GM13977 (cell line): Measurements from ENCODE around the gene ENO1.
"Not testable (repeated sequence)": the region's sequence is repeated elsewhere in the genome, so short reads cannot be mapped to it uniquely, and the experiment has no call there.

ENCODE experiments used
- DNase-seq: peaks from one replicate; pipeline ENCODE4 v3.0.0; 2012; ENCODE audit warnings: low spot score
- in situ Hi-C: fragments of 300-500 bp; cut with MboI; formaldehyde crosslinking; loops from one replicate; pipeline ENCODE4 v1.12.0; 2022; ENCODE audit warnings: low sequenced_read_pairs, low pct_unique_long_range_greater_than_20kb, mixed read lengths, inconsistent platforms; ENCODE audit not compliant: unreplicated experiment
- TF ChIP-seq, protein P1 (sequence below): IDR thresholded peaks from 2 replicates; pipeline ENCODE4 v1.5.1; 2012; ENCODE audit warnings: mild to moderate bottlenecking, control low read depth; ENCODE audit not compliant: insufficient read depth; ENCODE audit errors: extremely low read depth, missing control alignments

ENO1 gene

GRCh38 chr1:8823295-8823664 is 55.2 kb downstream of the ENO1 start:
- TF ChIP-seq, protein P1, sequence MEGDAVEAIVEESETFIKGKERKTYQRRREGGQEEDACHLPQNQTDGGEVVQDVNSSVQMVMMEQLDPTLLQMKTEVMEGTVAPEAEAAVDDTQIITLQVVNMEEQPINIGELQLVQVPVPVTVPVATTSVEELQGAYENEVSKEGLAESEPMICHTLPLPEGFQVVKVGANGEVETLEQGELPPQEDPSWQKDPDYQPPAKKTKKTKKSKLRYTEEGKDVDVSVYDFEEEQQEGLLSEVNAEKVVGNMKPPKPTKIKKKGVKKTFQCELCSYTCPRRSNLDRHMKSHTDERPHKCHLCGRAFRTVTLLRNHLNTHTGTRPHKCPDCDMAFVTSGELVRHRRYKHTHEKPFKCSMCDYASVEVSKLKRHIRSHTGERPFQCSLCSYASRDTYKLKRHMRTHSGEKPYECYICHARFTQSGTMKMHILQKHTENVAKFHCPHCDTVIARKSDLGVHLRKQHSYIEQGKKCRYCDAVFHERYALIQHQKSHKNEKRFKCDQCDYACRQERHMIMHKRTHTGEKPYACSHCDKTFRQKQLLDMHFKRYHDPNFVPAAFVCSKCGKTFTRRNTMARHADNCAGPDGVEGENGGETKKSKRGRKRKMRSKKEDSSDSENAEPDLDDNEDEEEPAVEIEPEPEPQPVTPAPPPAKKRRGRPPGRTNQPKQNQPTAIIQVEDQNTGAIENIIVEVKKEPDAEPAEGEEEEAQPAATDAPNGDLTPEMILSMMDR, result no peak
- DNase-seq, result no peak
- in situ Hi-C loops, result no loop called here

GRCh38 chr1:8822373-8823294 is 55.9 kb downstream of the ENO1 start:
- no peak for DNase-seq
- in situ Hi-C loops, result no loop called here
- TF ChIP-seq, protein P1, result no peak

DNA sequence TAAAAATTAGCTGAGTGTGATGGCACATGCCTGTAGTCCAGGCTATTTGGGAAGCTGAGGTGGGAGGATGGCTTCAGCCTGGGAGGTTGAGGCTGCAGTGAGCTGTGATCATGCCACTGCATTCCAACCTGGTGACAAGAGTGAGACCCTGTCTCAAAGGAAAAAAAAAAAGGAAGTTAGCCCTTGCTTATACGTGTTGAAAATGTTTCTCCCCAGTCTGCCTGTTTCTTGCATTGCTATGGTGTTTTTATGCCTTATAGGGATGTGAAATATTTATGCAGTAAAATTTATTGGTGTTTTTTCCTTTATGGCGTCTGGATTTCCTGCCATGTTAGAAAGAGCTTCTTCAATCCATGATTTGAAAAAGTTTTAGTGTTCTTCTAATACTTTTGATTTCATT is 57.4 kb downstream of the ENO1 start:
- in situ Hi-C loops, result no loop called here
- TF ChIP-seq, protein P1, result no peak
- no peak for DNase-seq

DNA sequence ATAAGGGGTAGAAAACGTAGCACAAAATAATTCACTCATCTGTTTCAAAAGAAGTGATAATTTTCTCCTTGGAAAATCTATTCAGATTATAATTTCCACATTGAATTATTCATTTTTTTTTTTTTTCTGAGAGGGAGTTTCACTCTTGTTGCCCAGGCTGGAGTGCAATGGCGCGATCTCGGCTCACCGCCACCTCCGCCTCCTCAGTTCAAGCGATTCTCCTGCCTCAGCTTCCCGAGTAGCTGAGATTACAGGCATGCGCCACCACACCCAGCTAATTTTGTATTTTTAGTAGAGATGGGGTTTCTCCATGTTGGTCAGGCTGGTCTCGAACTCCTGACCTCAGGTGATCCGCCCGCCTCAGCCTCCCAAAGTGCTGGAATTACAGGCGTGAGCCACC is 59.7 kb downstream of the ENO1 start:
- DNase-seq, in situ Hi-C loops: not testable (repeated sequence)

DNA sequence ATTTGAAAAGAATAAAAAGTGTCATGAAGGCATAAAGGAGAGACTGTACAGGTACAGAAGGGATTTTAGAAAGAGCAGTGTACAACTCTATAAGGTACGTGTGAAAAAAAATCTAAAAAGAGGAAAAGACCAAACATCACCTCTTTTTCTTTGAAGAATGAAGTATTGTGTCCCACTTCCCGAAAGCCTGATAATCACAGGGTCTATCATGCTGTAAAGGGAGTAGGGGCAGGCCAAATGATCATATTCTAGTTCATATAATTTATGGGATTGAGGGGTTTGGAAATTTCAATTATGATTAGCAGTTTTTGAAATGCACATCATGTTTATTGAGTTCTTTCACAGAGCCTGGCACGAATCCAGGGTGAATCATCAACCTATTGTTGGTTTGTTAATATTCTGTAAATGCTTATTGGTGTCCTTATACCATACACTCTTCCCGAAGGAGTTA is 60.1 kb downstream of the ENO1 start:
- in situ Hi-C loops, result no loop called here
- DNase-seq, result no peak
- TF ChIP-seq, protein P1, result no peak

GRCh38 chr1:8817412-8818324 is 60.8 kb downstream of the ENO1 start, which contains the start of gene RERE:
TSS of gene RERE (minus strand) at chr1:8817640.
- TF ChIP-seq, protein P1, result peak; percentile 17
- DNase-seq, result peak; percentile 100
- in situ Hi-C loops, result no loop called here
